DND-41 (cell line): ENCODE results near the gene UBR1.

Experiments used
- CTCF ChIP-seq: IDR thresholded peaks from 2 replicates; pipeline ENCODE4 v1.5.1; 2012; ENCODE audit warnings: borderline replicate concordance, low read length, moderate library complexity, mild to moderate bottlenecking; ENCODE audit not compliant: poor library complexity, severe bottlenecking; ENCODE audit errors: extremely low read depth
- EZH2 ChIP-seq: IDR thresholded peaks from 3 replicates; pipeline ENCODE4 v1.6.1; 2012; ENCODE audit warnings: borderline replicate concordance, low read depth, mild to moderate bottlenecking, moderate library complexity, low read length, inconsistent platforms; ENCODE audit not compliant: severe bottlenecking

GRCh38 chr15:43096411-43096810 is 9.4 kb downstream of the UBR1 start:
- TF ChIP-seq CTCF, result no peak
- no peak for TF ChIP-seq EZH2
